Muscle of leg (tissue), 11 donors: ENCODE measurements around the gene UBE2F. TPM values are rescaled to one million over a fixed set of nuclear protein-coding genes. Genes with fewer than 3 reads are reported as not detected.

Source experiments
- DNase-seq: peaks from one replicate; pipeline ENCODE4 v3.0.0; 2013
- H3K27ac ChIP-seq: one replicate; pipeline ENCODE4 v1.5.1; 2013; ENCODE audit warnings: mild to moderate bottlenecking, low read length, control low read depth
- H3K27me3 ChIP-seq: one replicate; pipeline ENCODE4 v1.6.1; 2013; ENCODE audit warnings: low read length; ENCODE audit not compliant: control insufficient read depth, insufficient read depth
- H3K36me3 ChIP-seq: one replicate; pipeline ENCODE4 v1.6.1; 2013; ENCODE audit warnings: low read length; ENCODE audit not compliant: control insufficient read depth, insufficient read depth
- H3K4me1 ChIP-seq: one replicate; pipeline ENCODE4 v1.6.1; 2013; ENCODE audit warnings: low read length; ENCODE audit not compliant: control insufficient read depth, insufficient read depth
- H3K4me3 ChIP-seq: one replicate; pipeline ENCODE4 v1.5.1; 2013; ENCODE audit warnings: low read length, control low read depth
- H3K9me3 ChIP-seq: replicated peaks from 2 replicates; pipeline ENCODE4 v1.6.1; 2013; ENCODE audit warnings: low read depth, low read length; ENCODE audit not compliant: control insufficient read depth
- WGBS: methylation state at CpG from one replicate; pipeline ENCODE4 v1.1.5; 2013; ENCODE audit warnings: missing lambda C conversion rate; ENCODE audit not compliant: insufficient coverage; 5-methylcytosine and 5-hydroxymethylcytosine counted together
- polyA plus RNA-seq, 8 donors: library from polyadenylated mRNA; unstranded; fragments of 120-200 nt; gene quantifications; one replicate each; pipeline versions ENCODE4 v1.2.1 to v1.2.3, GENCODE V29; 2013; ENCODE audit warnings: inconsistent platforms in 1 of 8, low replicate concordance in 1 of 8; ENCODE audit not compliant: insufficient read length in 8 of 8, insufficient read depth in 1 of 8
- total RNA-seq: library from RNA; stranded (reverse); fragments of 120-200 nt; gene quantifications from one replicate; pipeline ENCODE4 v1.2.4, GENCODE V29; 2013

UBE2F gene
- total and polyA plus RNA-seq, 9 donors, result 31.8 to 42.6 (median 38.7) TPM

GRCh38 chr2:237995036-237995435 lies 28.2 kb downstream of the UBE2F start:
- Histone ChIP-seq H3K36me3 (peaks cover 10% of the 10 kb centered on the region), H3K9me3 (no peaks in the 10 kb centered on the region), H3K4me1 (peaks cover 3% of the 10 kb centered on the region), H3K4me3 (no peak overlapping the region), H3K27ac (no peak overlapping the region), H3K27me3 (no peaks in the 10 kb centered on the region)
- WGBS, result no CpG with 5 or more reads among the region's 2 CpGs
- peak; percentile 12 for DNase-seq

GRCh38 chr2:237996021-237996593 lies 29.3 kb downstream of the UBE2F start:
- Histone ChIP-seq H3K4me1 (peaks cover 3% of the 10 kb centered on the region), H3K27ac (no peak overlapping the region), H3K36me3 (peaks cover 10% of the 10 kb centered on the region), H3K4me3 (no peak overlapping the region), H3K27me3 (no peaks in the 10 kb centered on the region), H3K9me3 (no peaks in the 10 kb centered on the region)
- no peak for DNase-seq
- no CpG with 5 or more reads among the region's 9 CpGs for WGBS

- Histone ChIP-seq H3K4me1 (peaks cover 3% of the 10 kb centered on the region), H3K27ac (no peak overlapping the region), H3K4me3 (no peak overlapping the region), H3K9me3 (no peaks in the 10 kb centered on the region), H3K36me3 (peaks cover 6% of the 10 kb centered on the region), H3K27me3 (no peaks in the 10 kb centered on the region)
- DNase-seq, result no peak
- WGBS, result 67% methylated on average over 3 of the region's 4 CpGs
Observed at GRCh38 chr2:237997521-237997920, 30.7 kb downstream of the UBE2F start.

- H3K27ac ChIP-seq, result no peak overlapping the region
- no CpG with 5 or more reads among the region's 4 CpGs for WGBS
- DNase-seq, result no peak
- no peak overlapping the region for H3K4me3 ChIP-seq
- H3K27me3 ChIP-seq, result no peaks in the 10 kb centered on the region
- H3K9me3 ChIP-seq, result no peaks in the 10 kb centered on the region
- H3K4me1 ChIP-seq, result peaks cover 3% of the 10 kb centered on the region
- peaks cover 6% of the 10 kb centered on the region for H3K36me3 ChIP-seq
Observed at GRCh38 chr2:237998530-237998929, 31.7 kb downstream of the UBE2F start.

GRCh38 chr2:238003234-238004031 lies 36.6 kb downstream of the UBE2F start:
- H3K4me1 ChIP-seq, result no peaks in the 10 kb centered on the region
- 100% methylated on average over 1 of the region's 7 CpGs for WGBS
- no peak overlapping the region for H3K27ac ChIP-seq
- no peak for DNase-seq
- no peaks in the 10 kb centered on the region for H3K9me3 ChIP-seq
- H3K36me3 ChIP-seq, result no peaks in the 10 kb centered on the region
- H3K4me3 ChIP-seq, result no peak overlapping the region
- H3K27me3 ChIP-seq, result no peaks in the 10 kb centered on the region

GRCh38 chr2:238004077-238004830 lies 37.4 kb downstream of the UBE2F start:
- no peak overlapping the region for H3K4me3 ChIP-seq
- no peaks in the 10 kb centered on the region for H3K36me3 ChIP-seq
- no peaks in the 10 kb centered on the region for H3K27me3 ChIP-seq
- WGBS, result no CpG with 5 or more reads among the region's 3 CpGs
- no peak for DNase-seq
- no peaks in the 10 kb centered on the region for H3K9me3 ChIP-seq
- H3K4me1 ChIP-seq, result no peaks in the 10 kb centered on the region
- no peak overlapping the region for H3K27ac ChIP-seq

GRCh38 chr2:238005528-238005927 lies 38.7 kb downstream of the UBE2F start:
- H3K9me3 ChIP-seq, result no peaks in the 10 kb centered on the region
- no peak for DNase-seq
- no peak overlapping the region for H3K4me3 ChIP-seq
- H3K4me1 ChIP-seq, result no peaks in the 10 kb centered on the region
- no CpG with 5 or more reads among the region's 1 CpG for WGBS
- no peaks in the 10 kb centered on the region for H3K27me3 ChIP-seq
- no peak overlapping the region for H3K27ac ChIP-seq
- H3K36me3 ChIP-seq, result no peaks in the 10 kb centered on the region

- no peaks in the 10 kb centered on the region for H3K27me3 ChIP-seq
Observed at GRCh38 chr2:238006510-238006909, 39.7 kb downstream of the UBE2F start.

GRCh38 chr2:238007924-238008323 lies 41.1 kb downstream of the UBE2F start:
- H3K4me1 ChIP-seq, result no peaks in the 10 kb centered on the region
- no peak overlapping the region for H3K27ac ChIP-seq
- H3K27me3 ChIP-seq, result no peaks in the 10 kb centered on the region
- DNase-seq, result no peak
- no peaks in the 10 kb centered on the region for H3K9me3 ChIP-seq
- no peak overlapping the region for H3K4me3 ChIP-seq
- WGBS, result 91% methylated on average over 6 of the region's 6 CpGs
- peaks cover 3% of the 10 kb centered on the region for H3K36me3 ChIP-seq

More at GRCh38 chr2:238006510-238006909, 39.7 kb downstream of the UBE2F start:
- H3K4me1 ChIP-seq, result no peaks in the 10 kb centered on the region
- DNase-seq, result no peak
- H3K27ac ChIP-seq, result no peak overlapping the region
- no peaks in the 10 kb centered on the region for H3K9me3 ChIP-seq
- no peaks in the 10 kb centered on the region for H3K36me3 ChIP-seq
- no peak overlapping the region for H3K4me3 ChIP-seq

GRCh38 chr2:238009563-238009962 lies 42.7 kb downstream of the UBE2F start:
- WGBS, result 89% methylated on average over 1 of the region's 2 CpGs
- no peak overlapping the region for H3K27ac ChIP-seq
- H3K4me3 ChIP-seq, result no peak overlapping the region
- H3K4me1 ChIP-seq, result no peaks in the 10 kb centered on the region
- H3K9me3 ChIP-seq, result no peaks in the 10 kb centered on the region
- DNase-seq, result no peak
- no peaks in the 10 kb centered on the region for H3K27me3 ChIP-seq
- H3K36me3 ChIP-seq, result peaks cover 5% of the 10 kb centered on the region
